ENCODE measurements around the gene CAMP.

CAMP gene

GRCh38 chr3:48214225-48214624, 9.1 kb upstream of the CAMP start:
- no peak for DNase-seq (ENCODE audit: low spot score)

GRCh38 chr3:48215019-48215418, 8.3 kb upstream of the CAMP start:
- DNase-seq (ENCODE audit: low spot score), result no peak

- no peak for DNase-seq (ENCODE audit: low spot score)
Measured at GRCh38 chr3:48215466-48215865, 7.8 kb upstream of the CAMP start.

- no peak for DNase-seq (ENCODE audit: low spot score)
Measured at GRCh38 chr3:48215876-48216275, 7.4 kb upstream of the CAMP start.

- no peak for DNase-seq (ENCODE audit: low spot score)
Measured at GRCh38 chr3:48217449-48217848, 5.8 kb upstream of the CAMP start.

GRCh38 chr3:48218537-48218936, 4.8 kb upstream of the CAMP start:
- no peak for DNase-seq (ENCODE audit: low spot score)

- DNase-seq (ENCODE audit: low spot score), result no peak
Measured at GRCh38 chr3:48219543-48219942, 3.8 kb upstream of the CAMP start.

- DNase-seq (ENCODE audit: low spot score), result no peak
Measured at GRCh38 chr3:48220746-48221145, 2.5 kb upstream of the CAMP start.

GRCh38 chr3:48225587-48225986, 2.3 kb downstream of the CAMP start:
- no peak for DNase-seq (ENCODE audit: low spot score)

- DNase-seq (ENCODE audit: low spot score), result no peak
Measured at GRCh38 chr3:48226939-48227338, 3.6 kb downstream of the CAMP start.

GRCh38 chr3:48232232-48232631, 8.9 kb downstream of the CAMP start:
- DNase-seq (ENCODE audit: low spot score), result no peak

- DNase-seq (ENCODE audit: low spot score), result no peak
Measured at GRCh38 chr3:48232734-48233133, 9.4 kb downstream of the CAMP start.

GRCh38 chr3:48233542-48233941, 10.2 kb downstream of the CAMP start:
- DNase-seq (ENCODE audit: low spot score), result no peak

GRCh38 chr3:48236531-48236930, 13.2 kb downstream of the CAMP start:
- DNase-seq (ENCODE audit: low spot score), result no peak

GRCh38 chr3:48238531-48239085, 15.3 kb downstream of the CAMP start:
- no peak for DNase-seq (ENCODE audit: low spot score)

- no peak for DNase-seq (ENCODE audit: low spot score)
Measured at GRCh38 chr3:48240000-48240963, 17.0 kb downstream of the CAMP start.

GRCh38 chr3:48241796-48242455, 18.6 kb downstream of the CAMP start:
- DNase-seq (ENCODE audit: low spot score), result no peak

- DNase-seq (ENCODE audit: low spot score), result no peak
Measured at GRCh38 chr3:48243886-48244285, 20.6 kb downstream of the CAMP start.

GRCh38 chr3:48244461-48244860, 21.2 kb downstream of the CAMP start:
- DNase-seq (ENCODE audit: low spot score), result no peak

- DNase-seq (ENCODE audit: low spot score), result no peak
Measured at GRCh38 chr3:48245136-48245535, 21.8 kb downstream of the CAMP start.

- no peak for DNase-seq (ENCODE audit: low spot score)
Measured at GRCh38 chr3:48247401-48247811, 24.1 kb downstream of the CAMP start.

GRCh38 chr3:48248095-48248850, 25.0 kb downstream of the CAMP start:
- no peak for DNase-seq (ENCODE audit: low spot score)
